Kidney epithelial cell (primary cell): ENCODE results near the gene VPS51. TPM values are rescaled to one million over a fixed set of nuclear protein-coding genes. Genes with fewer than 3 reads are reported as not detected.
A peak's percentile ranks its signal among the peaks of the same experiment; 100 is the strongest.
"Not testable (repeated sequence)": the region's sequence is repeated elsewhere in the genome, so short reads cannot be mapped to it uniquely, and the experiment has no call there.

Experiments
- DNase-seq: peaks from one replicate; pipeline ENCODE4 v3.0.0-alpha.2; 2010; ENCODE audit warnings: low read depth
- H3K27me3 ChIP-seq: 2 replicates; pipeline ENCODE4 v1.6.0; 2011; ENCODE audit warnings: low read length; ENCODE audit not compliant: control insufficient read depth, insufficient read depth
- H3K36me3 ChIP-seq: 2 replicates; pipeline ENCODE4 v1.5.1; 2011; ENCODE audit warnings: low read length; ENCODE audit not compliant: control insufficient read depth, insufficient read depth
- H3K4me3 ChIP-seq: 2 replicates; pipeline ENCODE4 v1.5.1; 2011; ENCODE audit warnings: low read depth, mild to moderate bottlenecking, control low read depth, low read length
- CTCF ChIP-seq: IDR thresholded peaks from 2 replicates; pipeline ENCODE4 v1.5.1; 2011; ENCODE audit warnings: mild to moderate bottlenecking, moderate library complexity, low read length, control low read depth, inconsistent platforms; ENCODE audit not compliant: insufficient read depth, poor library complexity, severe bottlenecking
- total RNA-seq: library from RNA; depleted of rRNA; stranded (reverse); fragments of >200 nt; gene quantifications from 2 replicates; pipeline ENCODE4 v1.2.3, GENCODE V29; 2015

Gene VPS51
- total RNA-seq, 1 donor from 2014 or later: 391 TPM

- peak overlapping the region; percentile 41 for H3K4me3 ChIP-seq
- no peak for TF ChIP-seq CTCF
Measured at GRCh38 chr11:65135633-65136145, 39.7 kb downstream of the VPS51 start.

GRCh38 chr11:65136515-65137096 lies 40.6 kb downstream of the VPS51 start:
- peaks cover 2% of the 10 kb centered on the region for H3K27me3 ChIP-seq
- no peaks in the 10 kb centered on the region for H3K36me3 ChIP-seq
- DNase-seq: no peak
- TF ChIP-seq CTCF: no peak
- H3K4me3 ChIP-seq: no peak overlapping the region

More at GRCh38 chr11:65135633-65136145, 39.7 kb downstream of the VPS51 start:
- Histone ChIP-seq H3K27me3 (no peaks in the 10 kb centered on the region), H3K36me3 (peaks cover 2% of the 10 kb centered on the region)
- no peak for DNase-seq

- no peak for DNase-seq
- TF ChIP-seq CTCF: no peak
- peaks cover 2% of the 10 kb centered on the region for H3K27me3 ChIP-seq
- H3K4me3 ChIP-seq: no peak overlapping the region
- H3K36me3 ChIP-seq: no peaks in the 10 kb centered on the region
Measured at GRCh38 chr11:65141896-65142494, 46.0 kb downstream of the VPS51 start.

- Histone ChIP-seq H3K27me3 (no peaks in the 10 kb centered on the region), H3K36me3 (no peaks in the 10 kb centered on the region), H3K4me3 (no peak overlapping the region)
- TF ChIP-seq CTCF: no peak
- no peak for DNase-seq
Measured at GRCh38 chr11:65147352-65148075, 51.5 kb downstream of the VPS51 start.

- TF ChIP-seq CTCF: no peak
Measured at GRCh38 chr11:65148657-65149056, 52.6 kb downstream of the VPS51 start.

GRCh38 chr11:65150131-65150508 lies 54.1 kb downstream of the VPS51 start:
- H3K4me3 ChIP-seq, DNase-seq, H3K27me3 ChIP-seq, H3K36me3 ChIP-seq: not testable (repeated sequence)

More at GRCh38 chr11:65148657-65149056, 52.6 kb downstream of the VPS51 start:
- H3K36me3 ChIP-seq: no peaks in the 10 kb centered on the region
- H3K4me3 ChIP-seq: no peak overlapping the region
- DNase-seq: no peak
- no peaks in the 10 kb centered on the region for H3K27me3 ChIP-seq
